GM23338 (cell line): Measurements from ENCODE around the gene NAGA.

ENCODE experiments used
- CREB1 ChIP-seq: fragments of 250-450 bp; sonication (Bioruptor Pico); IDR thresholded peaks from 2 replicates; pipeline ENCODE4 v1.5.0; 2020; ENCODE audit warnings: low read depth, mild to moderate bottlenecking, moderate library complexity
- EZH2 ChIP-seq: fragments of 200-600 bp; sonication (generic); IDR thresholded peaks from one replicate; pipeline ENCODE4 v1.8.0; 2017; ENCODE audit warnings: antibody characterized with exemption, mild to moderate bottlenecking, low read depth; ENCODE audit not compliant: unreplicated experiment
- POLR2AphosphoS5 ChIP-seq: IDR thresholded peaks from 2 replicates; pipeline ENCODE4 v1.6.1; 2016; ENCODE audit warnings: antibody characterized with exemption, low read depth
- TF ChIP-seq, protein P1 (sequence below), 2 experiments: fragments of 200-600 bp in 1 of 2; sonication (generic) in 1 of 2; conservative IDR thresholded peaks; 2 replicates each; pipeline versions ENCODE4 v1.5.1 to v1.6.1; 2016 to 2017; ENCODE audit warnings: antibody characterized with exemption in 2 of 2, low read depth in 2 of 2, mild to moderate bottlenecking in 2 of 2, moderate library complexity in 1 of 2
- TF ChIP-seq, protein P2 (sequence below): IDR thresholded peaks from one replicate; pipeline ENCODE4 v1.6.1; 2018; ENCODE audit warnings: antibody characterized with exemption; ENCODE audit not compliant: unreplicated experiment

DNA sequence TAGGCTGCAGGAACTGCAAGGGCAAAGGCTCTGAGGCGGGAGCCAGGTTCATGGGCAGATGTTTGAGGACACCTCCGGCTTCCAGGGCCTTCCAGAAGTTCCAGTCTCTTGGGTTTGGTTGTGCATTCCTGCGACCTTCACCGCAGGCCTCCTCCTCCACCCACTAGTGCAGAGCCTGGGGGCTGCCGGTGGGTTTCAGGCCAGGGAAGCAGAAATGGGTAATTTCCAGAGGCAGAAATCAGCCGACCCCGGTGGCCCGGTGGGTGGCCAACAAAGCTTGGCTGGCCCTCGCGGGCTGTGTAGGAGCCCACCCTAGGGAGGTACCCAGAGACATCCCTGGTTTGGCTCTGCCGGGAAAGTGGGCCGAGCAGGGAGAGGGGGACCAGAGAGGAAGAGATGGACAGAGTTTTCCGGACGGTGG lies 3.0 kb upstream of the NAGA start:
- TF ChIP-seq, protein P1, sequence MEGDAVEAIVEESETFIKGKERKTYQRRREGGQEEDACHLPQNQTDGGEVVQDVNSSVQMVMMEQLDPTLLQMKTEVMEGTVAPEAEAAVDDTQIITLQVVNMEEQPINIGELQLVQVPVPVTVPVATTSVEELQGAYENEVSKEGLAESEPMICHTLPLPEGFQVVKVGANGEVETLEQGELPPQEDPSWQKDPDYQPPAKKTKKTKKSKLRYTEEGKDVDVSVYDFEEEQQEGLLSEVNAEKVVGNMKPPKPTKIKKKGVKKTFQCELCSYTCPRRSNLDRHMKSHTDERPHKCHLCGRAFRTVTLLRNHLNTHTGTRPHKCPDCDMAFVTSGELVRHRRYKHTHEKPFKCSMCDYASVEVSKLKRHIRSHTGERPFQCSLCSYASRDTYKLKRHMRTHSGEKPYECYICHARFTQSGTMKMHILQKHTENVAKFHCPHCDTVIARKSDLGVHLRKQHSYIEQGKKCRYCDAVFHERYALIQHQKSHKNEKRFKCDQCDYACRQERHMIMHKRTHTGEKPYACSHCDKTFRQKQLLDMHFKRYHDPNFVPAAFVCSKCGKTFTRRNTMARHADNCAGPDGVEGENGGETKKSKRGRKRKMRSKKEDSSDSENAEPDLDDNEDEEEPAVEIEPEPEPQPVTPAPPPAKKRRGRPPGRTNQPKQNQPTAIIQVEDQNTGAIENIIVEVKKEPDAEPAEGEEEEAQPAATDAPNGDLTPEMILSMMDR (conservative IDR thresholded peaks at IDR 0.05; ENCODE audit: low read depth in 2 of 2): no peak
- TF ChIP-seq POLR2AphosphoS5 (no peak), EZH2 (no peak), CREB1 (no peak)
- TF ChIP-seq, protein P2, sequence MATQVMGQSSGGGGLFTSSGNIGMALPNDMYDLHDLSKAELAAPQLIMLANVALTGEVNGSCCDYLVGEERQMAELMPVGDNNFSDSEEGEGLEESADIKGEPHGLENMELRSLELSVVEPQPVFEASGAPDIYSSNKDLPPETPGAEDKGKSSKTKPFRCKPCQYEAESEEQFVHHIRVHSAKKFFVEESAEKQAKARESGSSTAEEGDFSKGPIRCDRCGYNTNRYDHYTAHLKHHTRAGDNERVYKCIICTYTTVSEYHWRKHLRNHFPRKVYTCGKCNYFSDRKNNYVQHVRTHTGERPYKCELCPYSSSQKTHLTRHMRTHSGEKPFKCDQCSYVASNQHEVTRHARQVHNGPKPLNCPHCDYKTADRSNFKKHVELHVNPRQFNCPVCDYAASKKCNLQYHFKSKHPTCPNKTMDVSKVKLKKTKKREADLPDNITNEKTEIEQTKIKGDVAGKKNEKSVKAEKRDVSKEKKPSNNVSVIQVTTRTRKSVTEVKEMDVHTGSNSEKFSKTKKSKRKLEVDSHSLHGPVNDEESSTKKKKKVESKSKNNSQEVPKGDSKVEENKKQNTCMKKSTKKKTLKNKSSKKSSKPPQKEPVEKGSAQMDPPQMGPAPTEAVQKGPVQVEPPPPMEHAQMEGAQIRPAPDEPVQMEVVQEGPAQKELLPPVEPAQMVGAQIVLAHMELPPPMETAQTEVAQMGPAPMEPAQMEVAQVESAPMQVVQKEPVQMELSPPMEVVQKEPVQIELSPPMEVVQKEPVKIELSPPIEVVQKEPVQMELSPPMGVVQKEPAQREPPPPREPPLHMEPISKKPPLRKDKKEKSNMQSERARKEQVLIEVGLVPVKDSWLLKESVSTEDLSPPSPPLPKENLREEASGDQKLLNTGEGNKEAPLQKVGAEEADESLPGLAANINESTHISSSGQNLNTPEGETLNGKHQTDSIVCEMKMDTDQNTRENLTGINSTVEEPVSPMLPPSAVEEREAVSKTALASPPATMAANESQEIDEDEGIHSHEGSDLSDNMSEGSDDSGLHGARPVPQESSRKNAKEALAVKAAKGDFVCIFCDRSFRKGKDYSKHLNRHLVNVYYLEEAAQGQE: no peak
